ENCODE results near the gene SELENOO.

SELENOO gene

GRCh38 chr22:50188356-50188755 is 12.5 kb upstream of the SELENOO start:
- Histone ChIP-seq H3K27ac (no peak overlapping the region), H3K27me3 (no peaks in the 10 kb centered on the region), H3K9me3 (no peaks in the 10 kb centered on the region), H3K36me3 (peaks cover 0 to 7% (median under 1%) of the 10 kb centered on the region in 3 donors), H3K4me3 (no peak overlapping the region), H3K4me1 (peaks cover 0 to 67% (median 44%) of the 10 kb centered on the region in 4 donors)
- TF ChIP-seq CTCF (IDR thresholded peaks at IDR 0.05): no peak
- intact Hi-C loops (cut with DNase I; ENCODE audit: low total_unique reads): no loop called here
- DNase-seq: no peak

GRCh38 chr22:50189184-50189848 is 11.5 kb upstream of the SELENOO start:
- Histone ChIP-seq H3K27ac (peak overlapping the region; percentile 62 to 68), H3K9me3 (no peaks in the 10 kb centered on the region), H3K36me3 (peaks cover 7 to 16% (median 10%) of the 10 kb centered on the region in 3 donors), H3K4me1 (peaks cover 0 to 58% (median 42%) of the 10 kb centered on the region in 4 donors), H3K4me3 (peak overlapping the region in 1 of 2 donors; percentile 51), H3K27me3 (no peaks in the 10 kb centered on the region)
- TF ChIP-seq CTCF (IDR thresholded peaks at IDR 0.05): no peak
- intact Hi-C loops (cut with DNase I; ENCODE audit: low total_unique reads): no loop called here
- DNase-seq: no peak

GRCh38 chr22:50189849-50190181 is 11.0 kb upstream of the SELENOO start:
- Histone ChIP-seq H3K27me3 (no peaks in the 10 kb centered on the region), H3K4me1 (peaks cover 0 to 53% (median 40%) of the 10 kb centered on the region in 4 donors), H3K27ac (peak overlapping the region; percentile 62 to 68), H3K36me3 (peaks cover 7 to 21% (median 15%) of the 10 kb centered on the region in 3 donors), H3K4me3 (peak overlapping the region; percentile 39 to 51), H3K9me3 (no peaks in the 10 kb centered on the region)
- no peak for DNase-seq
- no peak for TF ChIP-seq CTCF (IDR thresholded peaks at IDR 0.05)
- intact Hi-C loops (cut with DNase I; ENCODE audit: low total_unique reads): no loop called here

- Histone ChIP-seq H3K4me3 (peak overlapping the region; percentile 39 to 51), H3K36me3 (peaks cover 7 to 26% (median 18%) of the 10 kb centered on the region in 3 donors), H3K27ac (peak overlapping the region; percentile 62 to 68), H3K9me3 (no peaks in the 10 kb centered on the region), H3K27me3 (no peaks in the 10 kb centered on the region), H3K4me1 (peaks cover 0 to 47% (median 34%) of the 10 kb centered on the region in 4 donors)
- peak in 1 of 2 experiments; percentile 9 for TF ChIP-seq CTCF (IDR thresholded peaks at IDR 0.05)
- peak; percentile 56 to 83 for DNase-seq
- intact Hi-C loops (cut with DNase I; ENCODE audit: low total_unique reads): no loop called here
Measured at GRCh38 chr22:50190182-50190940, 10.4 kb upstream of the SELENOO start.

- peak overlapping the region; percentile 39 to 51 for H3K4me3 ChIP-seq
- H3K27ac ChIP-seq: peak overlapping the region; percentile 62 to 68
- no peaks in the 10 kb centered on the region for H3K27me3 ChIP-seq
- intact Hi-C loops (cut with DNase I; ENCODE audit: low total_unique reads): no loop called here
- DNase-seq: no peak
- H3K4me1 ChIP-seq: peaks cover 0 to 46% (median 33%) of the 10 kb centered on the region in 4 donors
- peaks cover 7 to 33% (median 18%) of the 10 kb centered on the region in 3 donors for H3K36me3 ChIP-seq
- no peaks in the 10 kb centered on the region for H3K9me3 ChIP-seq
- no peak for TF ChIP-seq CTCF (IDR thresholded peaks at IDR 0.05)
Measured at GRCh38 chr22:50190941-50191741, 9.7 kb upstream of the SELENOO start.
